Testis (tissue), 3 donors: Measurements from ENCODE around the gene MAP3K2. TPM values are rescaled to one million over a fixed set of nuclear protein-coding genes. Genes with fewer than 3 reads are reported as not detected.

ENCODE experiments used
- DNase-seq: peaks from one replicate; pipeline ENCODE4 v3.0.0-alpha.2; 2019
- H3K27ac ChIP-seq, 2 donors: fragments of 200-600 bp; sonication (generic); one replicate each; pipeline ENCODE4 v1.5.1; 2019
- H3K27me3 ChIP-seq: fragments of 200-600 bp; sonication (generic); one replicate; pipeline ENCODE4 v1.5.1; 2019
- H3K36me3 ChIP-seq: fragments of 200-600 bp; sonication (generic); one replicate; pipeline ENCODE4 v1.5.1; 2017; ENCODE audit warnings: low read depth; ENCODE audit errors: missing control alignments
- H3K4me1 ChIP-seq: fragments of 200-600 bp; sonication (generic); one replicate; pipeline ENCODE4 v1.5.1; 2019
- H3K4me3 ChIP-seq, 2 donors: fragments of 200-600 bp; sonication (generic); one replicate each; pipeline ENCODE4 v1.5.1; 2017 to 2019
- H3K9me3 ChIP-seq: fragments of 200-600 bp; sonication (generic); one replicate; pipeline ENCODE4 v1.5.1; 2017
- CTCF ChIP-seq, 3 experiments: fragments of 450-650 bp in 2 of 3; fragments of 200-600 bp in 1 of 3; sonication (generic) in 1 of 3; IDR thresholded peaks; one replicate each; pipeline ENCODE4 v1.5.1; 2016 to 2019; ENCODE audit warnings: antibody characterized with exemption in 3 of 3, mild to moderate bottlenecking in 2 of 3, moderate library complexity in 1 of 3
- POLR2A ChIP-seq: fragments of 450-650 bp; IDR thresholded peaks from one replicate; pipeline ENCODE4 v1.6.1; 2017; ENCODE audit warnings: antibody characterized with exemption, mild to moderate bottlenecking, moderate library complexity
- WGBS, 2 donors: methylation state at CpG; one replicate each; pipeline ENCODE4 v1.1.5; 2018; 5-methylcytosine and 5-hydroxymethylcytosine counted together
- intact Hi-C: fragments of 100-400 bp; cut with DNase I; formaldehyde crosslinking; loops from one replicate; pipeline ENCODE4 v1.15.1; 2023; ENCODE audit warnings: low total_unique reads
- polyA plus RNA-seq: library from polyadenylated mRNA; stranded (reverse); fragments of 350-450 nt; fragmentation: Illumina TruSeq; extraction: RNeasy Lipid Tissue Mini Kit (QIAGEN cat#74804); gene quantifications from one replicate; pipeline ENCODE4 v1.2.3, GENCODE V29; 2014; ENCODE audit warnings: low read depth, low replicate concordance; ENCODE audit not compliant: insufficient read depth
- total RNA-seq, 2 donors: library from RNA; depleted of rRNA; stranded (reverse); fragments of >200 nt; gene quantifications; one replicate each; pipeline ENCODE4 v1.2.3, GENCODE V29; 2016

Gene MAP3K2
- total and polyA plus RNA-seq, 3 donors from 2014 or later, result 16.3 to 74.5 (median 74.0) TPM

- Histone ChIP-seq H3K9me3 (no peaks in the 10 kb centered on the region), H3K27ac (no peak overlapping the region), H3K4me1 (no peaks in the 10 kb centered on the region), H3K27me3 (no peaks in the 10 kb centered on the region), H3K4me3 (no peak overlapping the region), H3K36me3 (no peaks in the 10 kb centered on the region)
- intact Hi-C loops, result no loop called here
- DNase-seq, result no peak
- TF ChIP-seq POLR2A, result no peak
- TF ChIP-seq CTCF (IDR thresholded peaks at IDR 0.05), result no peak
Observed at GRCh38 chr2:127321303-127321702, 66.5 kb downstream of the MAP3K2 start.

DNA sequence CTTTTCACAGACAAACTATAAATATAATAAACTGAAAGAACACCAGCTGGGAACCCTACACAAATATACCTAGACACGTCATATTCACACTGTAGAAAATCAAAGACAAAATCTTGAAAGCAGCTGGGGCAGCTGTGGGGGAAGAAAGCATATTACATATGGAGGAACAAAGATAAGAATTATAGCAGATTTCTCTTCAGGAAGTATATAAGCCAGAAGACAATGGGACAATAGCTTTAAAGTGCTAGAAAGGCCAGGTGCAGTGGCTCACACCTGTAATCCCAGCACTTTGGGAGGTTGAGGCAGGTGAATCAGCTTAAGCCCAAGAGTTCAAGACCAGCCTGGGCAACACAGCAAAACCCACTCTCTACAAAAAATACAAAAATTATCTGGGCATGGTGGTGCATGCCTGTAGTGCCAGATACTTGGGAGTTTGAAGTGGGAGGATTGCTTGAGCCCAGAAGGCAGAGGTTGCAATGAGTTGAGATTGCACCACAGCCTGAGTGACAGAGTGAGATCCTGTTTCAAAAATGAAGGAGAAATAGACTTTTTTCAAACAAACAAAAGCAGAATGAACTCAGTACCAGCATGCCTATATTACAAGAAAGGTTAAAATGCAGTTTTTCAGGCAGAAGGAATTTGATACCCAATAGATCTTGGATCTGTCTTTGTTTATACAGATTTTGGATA lies 67.0 kb downstream of the MAP3K2 start:
- H3K27me3 ChIP-seq, result no peaks in the 10 kb centered on the region
- H3K36me3 ChIP-seq, result no peaks in the 10 kb centered on the region
- TF ChIP-seq CTCF (IDR thresholded peaks at IDR 0.05) (no peak), POLR2A (no peak)
- H3K4me1 ChIP-seq, result no peaks in the 10 kb centered on the region
- no peaks in the 10 kb centered on the region for H3K9me3 ChIP-seq
- no peak overlapping the region for H3K4me3 ChIP-seq
- intact Hi-C loops, result no loop called here
- 92 to 94% methylated on average over 1 of the region's 1 CpG for WGBS, 2 donors
- H3K27ac ChIP-seq, result no peak overlapping the region
- no peak for DNase-seq

DNA sequence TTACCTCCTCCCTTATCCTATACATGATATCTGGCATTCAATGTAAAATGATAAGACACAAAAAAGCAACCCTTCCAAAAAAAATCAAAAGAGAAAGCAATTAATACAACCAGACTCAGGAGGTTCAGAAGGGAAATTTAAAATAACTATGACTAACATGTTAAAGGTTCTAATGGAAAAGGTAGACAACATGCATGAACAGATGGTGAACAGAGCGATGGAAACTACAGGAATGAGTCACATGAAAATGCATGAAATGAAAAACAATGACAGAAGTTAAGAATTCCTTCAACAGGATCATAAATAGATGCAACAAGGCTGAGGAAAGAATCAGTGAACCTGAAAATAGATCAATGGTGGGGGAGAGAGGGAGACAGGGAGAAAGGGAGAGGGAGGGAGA lies 67.7 kb downstream of the MAP3K2 start:
- no peak overlapping the region for H3K27ac ChIP-seq
- no peaks in the 10 kb centered on the region for H3K36me3 ChIP-seq
- H3K4me3 ChIP-seq, result no peak overlapping the region
- H3K27me3 ChIP-seq, result no peaks in the 10 kb centered on the region
- 100% methylated on average over 1 of the region's 1 CpG for WGBS, 2 donors
- TF ChIP-seq POLR2A (no peak), CTCF (IDR thresholded peaks at IDR 0.05) (no peak)
- intact Hi-C loops, result no loop called here
- no peaks in the 10 kb centered on the region for H3K9me3 ChIP-seq
- no peaks in the 10 kb centered on the region for H3K4me1 ChIP-seq
- no peak for DNase-seq

- H3K4me1 ChIP-seq, result no peaks in the 10 kb centered on the region
- no peak overlapping the region for H3K4me3 ChIP-seq
- no peaks in the 10 kb centered on the region for H3K27me3 ChIP-seq
- no peaks in the 10 kb centered on the region for H3K36me3 ChIP-seq
- TF ChIP-seq POLR2A (no peak), CTCF (IDR thresholded peaks at IDR 0.05) (no peak)
- DNase-seq, result no peak
- intact Hi-C loops, result no loop called here
- WGBS, 2 donors, result 88 to 89% methylated on average over 7 of the region's 7 CpGs
- no peaks in the 10 kb centered on the region for H3K9me3 ChIP-seq
- H3K27ac ChIP-seq, result no peak overlapping the region
Observed at GRCh38 chr2:127314193-127314988, 73.4 kb downstream of the MAP3K2 start.
